ENCODE results near the gene FBXL17.

GRCh38 chr5:108353087-108353486 is 28.8 kb downstream of the FBXL17 start:
- TF ChIP-seq, protein P1, sequence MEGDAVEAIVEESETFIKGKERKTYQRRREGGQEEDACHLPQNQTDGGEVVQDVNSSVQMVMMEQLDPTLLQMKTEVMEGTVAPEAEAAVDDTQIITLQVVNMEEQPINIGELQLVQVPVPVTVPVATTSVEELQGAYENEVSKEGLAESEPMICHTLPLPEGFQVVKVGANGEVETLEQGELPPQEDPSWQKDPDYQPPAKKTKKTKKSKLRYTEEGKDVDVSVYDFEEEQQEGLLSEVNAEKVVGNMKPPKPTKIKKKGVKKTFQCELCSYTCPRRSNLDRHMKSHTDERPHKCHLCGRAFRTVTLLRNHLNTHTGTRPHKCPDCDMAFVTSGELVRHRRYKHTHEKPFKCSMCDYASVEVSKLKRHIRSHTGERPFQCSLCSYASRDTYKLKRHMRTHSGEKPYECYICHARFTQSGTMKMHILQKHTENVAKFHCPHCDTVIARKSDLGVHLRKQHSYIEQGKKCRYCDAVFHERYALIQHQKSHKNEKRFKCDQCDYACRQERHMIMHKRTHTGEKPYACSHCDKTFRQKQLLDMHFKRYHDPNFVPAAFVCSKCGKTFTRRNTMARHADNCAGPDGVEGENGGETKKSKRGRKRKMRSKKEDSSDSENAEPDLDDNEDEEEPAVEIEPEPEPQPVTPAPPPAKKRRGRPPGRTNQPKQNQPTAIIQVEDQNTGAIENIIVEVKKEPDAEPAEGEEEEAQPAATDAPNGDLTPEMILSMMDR (IDR thresholded peaks at IDR 0.05), result no peak
- no peak for TF ChIP-seq POLR2A (IDR thresholded peaks at IDR 0.05)

Data from Peyer's patch (tissue), 4 donors.